ENCODE data around the gene IRX1.

DNA sequence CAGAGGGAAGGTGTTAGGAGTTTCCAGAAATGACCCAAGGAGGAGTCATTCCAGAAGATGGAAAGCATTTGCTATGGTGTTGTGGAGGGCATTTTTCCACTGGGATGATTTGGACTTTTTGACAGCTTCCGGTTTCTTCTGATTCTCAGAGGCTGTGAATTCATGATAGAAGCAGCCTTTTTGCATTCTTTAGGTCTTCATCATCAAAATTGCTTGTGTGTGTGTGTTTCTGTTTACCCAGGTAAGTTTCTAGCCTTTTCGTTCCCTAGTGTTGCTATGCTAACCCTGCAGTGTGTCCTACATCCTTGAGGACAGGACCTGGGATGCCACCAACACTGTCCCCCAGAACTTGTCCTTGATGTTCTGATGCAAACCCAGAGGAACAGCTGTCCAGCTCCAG, 19.6 kb downstream of the IRX1 start:
- TF ChIP-seq GATA2 (IDR thresholded peaks at IDR 0.05; ENCODE audit: low read depth, low read length) (no peak), GATA3 (IDR thresholded peaks at IDR 0.05; ENCODE audit: low read depth, low read length) (no peak)

Data from SH-SY5Y (cell line).